HG02840 (cell line): Measurements from ENCODE around the gene EWSR1.
"Not testable (repeated sequence)": the region's sequence is repeated elsewhere in the genome, so short reads cannot be mapped to it uniquely, and the experiment has no call there.

Experiments used
- ATAC-seq: cut with Tn5 transposase; IDR thresholded peaks from one replicate; pipeline ENCODE4 v1.9.1; 2021; ENCODE audit warnings: mild to moderate bottlenecking, moderate library complexity, moderate number of reproducible peaks; ENCODE audit not compliant: unreplicated experiment, low FRiP score

The EWSR1 gene

GRCh38 chr22:29334696-29335344, 66.8 kb downstream of the EWSR1 start:
- ATAC-seq = no peak

GRCh38 chr22:29335656-29336055, 67.6 kb downstream of the EWSR1 start:
- no peak for ATAC-seq

- ATAC-seq = no peak
Measured at GRCh38 chr22:29336751-29337490, 68.9 kb downstream of the EWSR1 start.

DNA sequence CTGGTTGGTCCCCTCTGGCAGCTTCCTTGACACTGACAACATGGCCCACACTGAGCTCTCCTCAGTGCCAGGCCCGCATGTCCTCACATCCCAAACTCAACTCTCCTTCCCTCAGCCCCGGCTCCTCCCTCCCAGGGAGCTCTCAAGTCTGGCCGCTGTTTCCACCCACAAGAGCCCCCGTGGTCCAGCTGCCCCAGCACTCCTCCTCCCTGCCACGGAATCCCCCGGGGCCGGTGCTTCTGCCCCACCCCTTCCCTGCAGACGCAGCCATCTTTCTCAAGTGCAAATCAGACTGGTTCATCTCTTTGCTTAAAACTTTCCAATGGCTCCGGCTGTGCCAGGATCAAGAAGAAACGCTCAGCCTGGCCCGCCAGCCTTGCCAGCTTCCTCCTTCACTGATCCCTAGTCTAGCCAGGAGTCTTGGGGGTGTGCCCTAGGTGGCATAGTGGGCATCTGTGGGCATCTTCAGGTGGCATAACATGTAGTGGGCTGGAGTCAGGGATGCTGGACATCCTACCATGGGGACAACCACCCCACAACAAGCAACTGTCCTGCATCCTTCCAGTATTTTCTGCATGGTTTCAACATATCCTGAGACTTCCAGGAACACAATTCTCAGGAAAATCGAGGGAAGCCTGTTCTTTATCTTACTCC, 69.7 kb downstream of the EWSR1 start:
- ATAC-seq = no peak

DNA sequence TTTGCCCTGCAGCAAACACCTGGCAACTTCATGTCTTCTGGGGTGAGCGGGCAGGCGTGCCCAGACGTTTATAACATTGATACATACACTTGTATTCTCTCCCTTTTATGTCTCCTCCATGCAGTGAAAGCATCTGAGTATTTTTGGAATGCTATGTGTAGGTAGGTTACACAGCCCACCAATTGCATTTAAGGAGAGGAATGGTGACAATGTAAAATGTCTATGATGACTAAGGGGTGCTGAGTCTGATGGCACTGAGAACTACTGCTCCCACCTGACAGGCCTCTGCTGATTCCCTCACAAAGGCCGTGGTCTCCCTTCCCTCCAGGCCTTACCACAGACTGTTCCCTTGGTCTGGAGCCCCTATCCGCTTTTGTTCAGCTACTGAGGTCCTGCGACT, 70.3 kb downstream of the EWSR1 start:
- ATAC-seq = no peak

DNA sequence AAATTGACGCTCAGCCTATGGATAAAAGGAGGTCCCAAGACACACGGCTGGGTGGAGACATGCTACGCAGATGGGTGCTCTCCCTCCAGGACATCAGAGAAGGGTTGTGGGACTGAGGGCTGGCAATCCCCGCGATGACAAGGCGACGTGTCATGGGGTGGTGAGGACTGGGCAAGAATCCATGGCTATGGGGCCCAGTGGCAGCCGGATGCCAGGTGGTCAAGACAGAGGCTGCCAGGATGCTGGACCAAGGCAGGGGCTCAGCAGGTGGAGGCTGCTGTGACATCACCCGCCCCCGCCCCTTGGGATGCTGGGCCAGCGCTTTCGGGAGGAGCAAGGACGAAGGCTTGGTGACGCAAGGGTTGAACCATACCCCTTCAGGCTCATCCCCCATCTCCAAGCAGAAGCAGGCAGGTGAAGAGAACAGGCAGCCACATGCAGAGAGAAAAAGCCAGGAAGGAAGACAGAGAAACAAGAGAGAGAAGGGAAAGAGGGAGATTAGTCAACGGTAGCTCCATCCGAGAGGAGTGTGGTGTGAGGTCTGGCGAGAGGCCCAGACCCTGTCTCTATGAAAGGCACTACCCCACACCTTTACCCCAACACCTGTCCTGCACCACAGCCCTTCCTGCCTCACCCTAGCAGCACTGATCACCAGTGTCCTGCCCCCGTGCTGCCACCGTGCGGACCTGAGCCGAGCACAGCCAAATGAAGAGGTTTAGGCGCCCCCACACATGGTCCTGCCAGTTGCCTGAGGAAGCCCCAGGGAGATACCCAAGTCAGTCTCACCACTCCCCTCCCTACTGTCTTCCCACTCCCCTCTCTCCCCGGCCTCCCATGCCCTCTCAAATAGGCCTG, 71.5 kb downstream of the EWSR1 start:
- no peak for ATAC-seq

GRCh38 chr22:29340566-29340965, 72.5 kb downstream of the EWSR1 start:
- no peak for ATAC-seq

DNA sequence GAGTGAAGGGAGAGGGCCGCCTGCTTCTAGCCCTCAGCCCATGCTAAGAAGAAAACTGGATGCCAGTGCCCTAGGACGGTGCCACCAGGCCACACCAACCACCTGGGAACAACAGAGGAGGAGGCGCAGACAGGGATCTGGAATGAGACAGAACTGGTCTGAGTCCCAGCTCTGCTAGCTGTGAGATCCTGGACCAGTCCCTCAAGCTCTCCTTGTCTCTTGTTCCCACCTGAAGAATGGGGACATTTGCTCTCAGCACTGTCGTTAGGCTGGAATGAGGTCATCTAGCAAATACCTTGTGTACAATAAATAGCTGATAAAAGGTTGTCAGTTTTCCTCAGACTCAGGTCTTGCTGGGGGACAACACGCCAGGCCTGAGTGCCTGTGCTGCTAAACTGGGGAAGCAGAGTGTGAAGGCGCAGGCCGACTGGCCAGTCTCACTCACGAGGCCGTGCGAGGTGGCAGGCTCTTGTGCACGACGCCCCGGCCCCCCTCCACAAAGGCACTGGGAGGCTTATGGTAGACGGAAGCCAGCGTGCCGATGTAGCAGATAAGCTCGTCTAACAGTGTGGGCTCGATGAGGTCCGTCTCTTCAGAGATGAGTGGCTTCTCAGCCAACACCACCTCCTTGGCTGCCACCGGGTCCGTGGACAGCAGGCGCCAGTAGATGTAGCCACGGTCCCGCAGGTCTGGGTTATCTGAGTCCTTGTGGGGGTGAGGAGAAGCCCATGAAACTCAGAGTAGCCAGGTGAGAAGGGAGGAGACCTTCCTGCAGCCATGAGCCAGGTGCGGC, 73.2 kb downstream of the EWSR1 start:
- no peak for ATAC-seq

DNA sequence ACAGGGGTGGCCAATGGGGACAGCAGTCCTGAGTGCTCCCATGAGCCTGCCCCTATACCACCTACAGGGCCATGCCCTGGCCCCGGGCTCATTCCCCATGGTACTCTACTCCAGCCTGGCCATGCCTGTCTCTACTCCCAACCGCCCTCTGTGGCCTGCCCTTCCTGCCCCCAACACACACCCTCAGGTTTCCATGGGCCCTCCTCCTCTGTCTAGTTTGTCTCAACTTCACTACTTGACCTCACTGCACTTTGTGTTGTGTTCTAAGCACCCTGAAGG, 73.7 kb downstream of the EWSR1 start:
- no peak for ATAC-seq

- ATAC-seq = no peak
Measured at GRCh38 chr22:29342177-29342576, 74.1 kb downstream of the EWSR1 start.

GRCh38 chr22:29342577-29343312, 74.7 kb downstream of the EWSR1 start:
- no peak for ATAC-seq

GRCh38 chr22:29343313-29343805, 75.3 kb downstream of the EWSR1 start:
- ATAC-seq = no peak

DNA sequence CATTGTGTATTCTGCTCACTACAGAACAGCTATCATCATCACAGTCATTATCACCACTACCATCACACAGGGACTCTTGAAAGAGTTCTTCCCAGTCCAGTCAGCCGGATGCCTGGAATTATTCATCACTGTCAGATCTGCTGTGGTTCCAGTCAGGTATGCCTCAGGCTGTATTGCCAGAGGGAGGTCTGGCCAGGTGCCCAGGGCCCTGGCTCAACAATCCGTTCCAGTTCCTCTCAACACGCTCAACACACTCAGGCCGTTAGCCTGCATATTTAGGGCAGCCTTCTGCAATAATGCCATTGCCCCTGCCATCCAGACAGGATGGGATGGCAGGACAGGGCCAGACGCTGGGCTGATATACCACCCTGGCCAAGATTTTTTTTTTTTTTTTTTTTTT, 76.1 kb downstream of the EWSR1 start:
- no peak for ATAC-seq

- not testable (repeated sequence) for ATAC-seq
Measured at GRCh38 chr22:29344889-29345288, 76.8 kb downstream of the EWSR1 start.

DNA sequence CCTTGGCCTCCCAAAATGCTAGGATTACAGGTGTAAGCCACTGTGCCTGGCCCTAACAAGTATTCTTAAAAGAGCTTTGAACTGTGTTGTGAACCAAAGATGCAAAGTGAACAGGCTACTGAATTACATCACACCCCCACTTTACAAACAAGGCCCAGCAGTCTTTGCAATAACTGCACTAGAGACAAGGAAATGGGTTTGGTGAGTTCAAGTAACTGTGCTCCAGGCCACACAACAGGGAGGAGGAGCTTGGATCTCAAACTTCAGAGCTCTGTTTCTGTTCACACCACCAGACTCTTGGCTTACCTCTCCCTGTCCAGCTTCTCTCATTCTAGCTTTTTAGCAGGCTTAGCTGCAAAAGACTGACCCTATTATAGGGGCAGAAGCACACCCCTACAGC, 77.9 kb downstream of the EWSR1 start:
- no peak for ATAC-seq

GRCh38 chr22:29346659-29347058, 78.6 kb downstream of the EWSR1 start:
- no peak for ATAC-seq

DNA sequence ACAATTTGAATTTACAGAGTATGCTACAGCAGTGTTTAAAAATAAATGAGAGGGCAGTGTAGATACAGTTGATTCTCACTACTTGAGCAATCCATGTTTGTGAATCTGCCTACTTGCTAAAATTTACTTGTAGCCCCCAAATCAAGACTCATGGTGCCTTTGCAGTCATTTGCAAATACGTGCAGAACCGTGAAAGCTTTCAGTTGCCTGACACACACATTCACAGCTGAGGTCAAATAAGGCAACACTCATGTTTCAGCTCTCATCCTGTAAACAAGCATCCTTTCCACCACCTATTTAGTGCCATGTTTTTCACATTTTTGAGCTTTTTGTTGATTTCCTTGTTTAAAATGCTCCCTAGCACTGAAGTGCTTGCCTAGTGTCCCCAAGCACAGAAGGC, 80.0 kb downstream of the EWSR1 start:
- no peak for ATAC-seq

- no peak for ATAC-seq
Measured at GRCh38 chr22:29348956-29349355, 80.9 kb downstream of the EWSR1 start.
